Mesendoderm (in vitro differentiated cells): ENCODE results near the gene KRTAP10-4.

Experiments used
- DNase-seq: peaks from one replicate; pipeline ENCODE4 v3.0.0; 2013
- H2AK5ac ChIP-seq: 2 replicates; pipeline ENCODE4 v1.6.1; 2013; ENCODE audit warnings: low read length, inconsistent platforms
- H2BK120ac ChIP-seq: 2 replicates; pipeline ENCODE4 v1.6.1; 2013; ENCODE audit warnings: low read depth, mild to moderate bottlenecking, low read length, moderate library complexity, mixed read lengths
- H2BK15ac ChIP-seq: replicated peaks from 2 replicates; pipeline ENCODE4 v1.6.1; 2013; ENCODE audit warnings: low read depth, mild to moderate bottlenecking, moderate library complexity
- H2BK5ac ChIP-seq: 2 replicates; pipeline ENCODE4 v1.6.1; 2013; ENCODE audit warnings: low read length, inconsistent platforms
- H3K18ac ChIP-seq: 2 replicates; pipeline ENCODE4 v1.6.1; 2013; ENCODE audit warnings: mild to moderate bottlenecking, low read length, mixed read lengths
- H3K23ac ChIP-seq: one replicate; pipeline ENCODE4 v1.6.1; 2013; ENCODE audit warnings: low read length
- H3K27ac ChIP-seq: 2 replicates; pipeline ENCODE4 v1.5.1; 2013; ENCODE audit warnings: low read depth, mild to moderate bottlenecking, inconsistent platforms, low read length, moderate library complexity
- H3K27me3 ChIP-seq: 2 replicates; pipeline ENCODE4 v1.6.1; 2013; ENCODE audit warnings: low read length, control low read depth, mild to moderate bottlenecking, inconsistent platforms; ENCODE audit not compliant: insufficient read depth, poor library complexity
- H3K36me3 ChIP-seq: 2 replicates; pipeline ENCODE4 v1.6.1; 2013; ENCODE audit warnings: low read length, inconsistent platforms; ENCODE audit not compliant: control insufficient read depth, insufficient read depth
- H3K4ac ChIP-seq: one replicate; pipeline ENCODE4 v1.6.1; 2013; ENCODE audit warnings: low read depth, mild to moderate bottlenecking, low read length, moderate library complexity
- H3K4me1 ChIP-seq: 2 replicates; pipeline ENCODE4 v1.6.1; 2013; ENCODE audit warnings: low read depth, low read length, inconsistent platforms; ENCODE audit not compliant: control insufficient read depth
- H3K4me2 ChIP-seq: 2 replicates; pipeline ENCODE4 v1.6.1; 2013; ENCODE audit warnings: low read length
- H3K4me3 ChIP-seq: 2 replicates; pipeline ENCODE4 v1.5.1; 2013; ENCODE audit warnings: mild to moderate bottlenecking, low read length
- H3K56ac ChIP-seq: one replicate; pipeline ENCODE4 v1.6.1; 2013; ENCODE audit warnings: low read length
- H3K79me1 ChIP-seq: 2 replicates; pipeline ENCODE4 v1.6.1; 2013; ENCODE audit warnings: low read length, inconsistent platforms
- H3K79me2 ChIP-seq: 2 replicates; pipeline ENCODE4 v1.6.1; 2013; ENCODE audit warnings: mild to moderate bottlenecking, low read length; ENCODE audit not compliant: control insufficient read depth, insufficient read depth
- H3K9ac ChIP-seq: 2 replicates; pipeline ENCODE4 v1.6.1; 2013; ENCODE audit warnings: low read length, inconsistent platforms
- H4K5ac ChIP-seq: one replicate; pipeline ENCODE4 v1.6.1; 2013; ENCODE audit warnings: low read length
- H4K8ac ChIP-seq: one replicate; pipeline ENCODE4 v1.6.1; 2013; ENCODE audit warnings: low read depth, mild to moderate bottlenecking, control low read depth, low read length, moderate library complexity
- WGBS: extraction: QIAGEN DNeasy Blood & Tissue Kit; methylation state at CpG from one replicate; pipeline ENCODE4 v1.1.7; 2013; ENCODE audit warnings: low lambda C conversion rate, missing lambda C conversion rate; ENCODE audit not compliant: insufficient coverage; ENCODE audit errors: extremely low coverage; 5-methylcytosine and 5-hydroxymethylcytosine counted together

The KRTAP10-4 gene

GRCh38 chr21:44581158-44581557, 7.6 kb downstream of the KRTAP10-4 start:
- DNase-seq: no peak
- Histone ChIP-seq H3K79me2 (no peaks in the 10 kb centered on the region), H3K4me3 (no peak overlapping the region), H3K79me1 (no peaks in the 10 kb centered on the region), H3K23ac (no peak overlapping the region), H2BK120ac (no peak overlapping the region), H3K4me2 (no peak overlapping the region), H3K9ac (no peak overlapping the region), H3K18ac (no peak overlapping the region), H3K36me3 (no peaks in the 10 kb centered on the region), H2AK5ac (no peak overlapping the region), H2BK5ac (no peak overlapping the region), H3K27ac (no peak overlapping the region), H3K4ac (no peak overlapping the region), H4K5ac (no peak overlapping the region), H4K8ac (no peak overlapping the region), H3K56ac (no peak overlapping the region), H3K27me3 (no peaks in the 10 kb centered on the region), H3K4me1 (no peaks in the 10 kb centered on the region), H2BK15ac (no peak overlapping the region)
- WGBS: no CpG with 5 or more reads among the region's 3 CpGs

- no peak for DNase-seq
- H3K79me2 ChIP-seq: no peaks in the 10 kb centered on the region
- no peaks in the 10 kb centered on the region for H3K27me3 ChIP-seq
- no peaks in the 10 kb centered on the region for H3K4me1 ChIP-seq
- no peak overlapping the region for H2BK120ac ChIP-seq
- no CpG with 5 or more reads among the region's 15 CpGs for WGBS
- no peak overlapping the region for H3K4me3 ChIP-seq
- no peak overlapping the region for H4K8ac ChIP-seq
- no peak overlapping the region for H3K27ac ChIP-seq
- H2BK5ac ChIP-seq: no peak overlapping the region
- H3K56ac ChIP-seq: no peak overlapping the region
- no peak overlapping the region for H3K4me2 ChIP-seq
- no peak overlapping the region for H2BK15ac ChIP-seq
- H3K36me3 ChIP-seq: no peaks in the 10 kb centered on the region
- H2AK5ac ChIP-seq: no peak overlapping the region
- no peak overlapping the region for H3K9ac ChIP-seq
- no peak overlapping the region for H4K5ac ChIP-seq
- H3K23ac ChIP-seq: no peak overlapping the region
- no peak overlapping the region for H3K18ac ChIP-seq
- H3K79me1 ChIP-seq: no peaks in the 10 kb centered on the region
- no peak overlapping the region for H3K4ac ChIP-seq
Measured at GRCh38 chr21:44582055-44582454, 8.5 kb downstream of the KRTAP10-4 start.

DNA sequence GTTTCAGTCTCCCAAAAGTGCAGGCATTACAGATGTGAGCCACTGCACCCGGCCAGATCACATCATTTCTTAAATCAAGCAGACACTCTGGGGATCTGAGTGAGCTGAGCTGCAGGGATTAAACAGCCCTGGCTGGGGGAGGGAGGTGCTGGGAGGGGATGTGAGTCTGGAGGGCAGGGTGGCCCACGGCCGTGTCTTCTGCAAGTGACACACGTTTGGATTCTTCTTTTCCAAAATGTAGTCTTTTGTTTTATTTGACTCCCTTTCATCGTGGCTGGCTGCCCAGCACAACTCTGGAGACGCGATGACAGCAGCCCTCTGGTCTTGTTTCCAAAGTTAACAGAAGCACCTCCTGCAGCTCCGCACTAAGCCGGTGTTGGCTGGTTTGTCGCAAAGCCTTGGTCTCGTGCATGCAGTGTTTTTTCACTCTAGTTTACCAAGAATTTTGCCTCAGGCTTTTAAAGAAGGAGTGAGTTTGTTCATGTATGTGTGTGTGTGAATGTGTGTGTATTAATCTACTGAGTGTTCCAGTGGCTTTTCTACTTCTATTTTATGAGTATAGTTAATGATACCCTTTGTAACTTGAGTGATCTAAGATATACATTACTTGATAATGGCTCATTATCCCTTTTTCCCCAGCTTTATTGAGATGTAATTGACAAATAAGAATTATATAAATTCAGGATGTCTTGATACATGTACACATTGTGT, 9.7 kb downstream of the KRTAP10-4 start:
- Histone ChIP-seq H3K27ac (no peak overlapping the region), H3K56ac (no peak overlapping the region), H3K4me2 (no peak overlapping the region), H2BK5ac (no peak overlapping the region), H4K5ac (no peak overlapping the region), H3K4me1 (no peaks in the 10 kb centered on the region), H3K4ac (no peak overlapping the region), H3K36me3 (no peaks in the 10 kb centered on the region), H3K27me3 (no peaks in the 10 kb centered on the region), H2AK5ac (no peak overlapping the region), H3K23ac (no peak overlapping the region), H3K9ac (no peak overlapping the region), H3K79me2 (no peaks in the 10 kb centered on the region), H3K18ac (no peak overlapping the region), H2BK120ac (no peak overlapping the region), H2BK15ac (no peak overlapping the region), H3K79me1 (no peaks in the 10 kb centered on the region), H3K4me3 (no peak overlapping the region), H4K8ac (no peak overlapping the region)
- WGBS: no CpG with 5 or more reads among the region's 11 CpGs
- no peak for DNase-seq

GRCh38 chr21:44583800-44584147, 10.2 kb downstream of the KRTAP10-4 start:
- H4K8ac ChIP-seq: no peak overlapping the region
- H3K18ac ChIP-seq: no peak overlapping the region
- no peak overlapping the region for H3K4me3 ChIP-seq
- no peak overlapping the region for H3K9ac ChIP-seq
- no peaks in the 10 kb centered on the region for H3K4me1 ChIP-seq
- no peak overlapping the region for H3K4me2 ChIP-seq
- no peak for DNase-seq
- no peak overlapping the region for H3K23ac ChIP-seq
- H3K36me3 ChIP-seq: no peaks in the 10 kb centered on the region
- H2BK15ac ChIP-seq: no peak overlapping the region
- no CpG with 5 or more reads among the region's 6 CpGs for WGBS
- H3K27me3 ChIP-seq: no peaks in the 10 kb centered on the region
- no peak overlapping the region for H2BK120ac ChIP-seq
- H3K79me2 ChIP-seq: no peaks in the 10 kb centered on the region
- H3K27ac ChIP-seq: no peak overlapping the region
- H4K5ac ChIP-seq: no peak overlapping the region
- no peak overlapping the region for H2AK5ac ChIP-seq
- H3K4ac ChIP-seq: no peak overlapping the region
- no peak overlapping the region for H3K56ac ChIP-seq
- H3K79me1 ChIP-seq: no peaks in the 10 kb centered on the region
- H2BK5ac ChIP-seq: no peak overlapping the region

GRCh38 chr21:44585892-44586291, 12.4 kb downstream of the KRTAP10-4 start:
- Histone ChIP-seq H3K23ac (no peak overlapping the region), H2BK15ac (no peak overlapping the region), H3K27me3 (no peaks in the 10 kb centered on the region), H3K4me1 (no peaks in the 10 kb centered on the region), H3K18ac (no peak overlapping the region), H3K36me3 (no peaks in the 10 kb centered on the region), H3K4ac (no peak overlapping the region), H3K56ac (no peak overlapping the region), H4K5ac (no peak overlapping the region), H3K27ac (no peak overlapping the region), H3K4me3 (no peak overlapping the region), H2AK5ac (no peak overlapping the region), H3K9ac (no peak overlapping the region), H4K8ac (no peak overlapping the region), H2BK120ac (no peak overlapping the region), H2BK5ac (no peak overlapping the region), H3K4me2 (no peak overlapping the region), H3K79me1 (no peaks in the 10 kb centered on the region), H3K79me2 (no peaks in the 10 kb centered on the region)
- WGBS: no CpG with 5 or more reads among the region's 3 CpGs
- DNase-seq: no peak

DNA sequence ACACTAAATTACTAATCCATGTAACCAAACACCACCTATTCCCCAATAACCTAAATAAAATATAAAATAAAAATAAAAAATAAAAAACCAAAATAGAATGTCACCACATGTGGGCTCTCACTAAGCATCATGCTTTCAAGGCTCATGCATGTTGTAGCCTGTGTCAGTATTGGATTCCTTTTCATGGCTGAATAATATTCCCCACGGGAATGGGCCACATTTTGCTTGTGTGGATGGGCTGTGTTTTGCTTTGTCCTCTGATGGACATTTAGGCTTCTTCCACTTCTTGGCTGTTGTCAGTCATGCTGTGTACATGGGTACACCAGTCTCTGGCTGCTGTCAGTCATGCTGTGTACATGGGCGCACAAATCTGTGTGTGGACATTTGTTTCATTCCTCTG, 15.6 kb downstream of the KRTAP10-4 start:
- no peak overlapping the region for H2BK120ac ChIP-seq
- WGBS: no CpG with 5 or more reads among the region's 2 CpGs
- no peak overlapping the region for H3K4me2 ChIP-seq
- no peak overlapping the region for H3K56ac ChIP-seq
- H4K5ac ChIP-seq: no peak overlapping the region
- H3K9ac ChIP-seq: no peak overlapping the region
- H3K36me3 ChIP-seq: no peaks in the 10 kb centered on the region
- H3K4ac ChIP-seq: no peak overlapping the region
- H2BK5ac ChIP-seq: no peak overlapping the region
- peaks cover 4% of the 10 kb centered on the region for H3K4me1 ChIP-seq
- no peak overlapping the region for H2AK5ac ChIP-seq
- no peaks in the 10 kb centered on the region for H3K79me1 ChIP-seq
- H3K79me2 ChIP-seq: no peaks in the 10 kb centered on the region
- H3K27me3 ChIP-seq: no peaks in the 10 kb centered on the region
- H3K18ac ChIP-seq: no peak overlapping the region
- no peak overlapping the region for H3K4me3 ChIP-seq
- H4K8ac ChIP-seq: no peak overlapping the region
- no peak overlapping the region for H2BK15ac ChIP-seq
- no peak for DNase-seq
- H3K27ac ChIP-seq: no peak overlapping the region
- H3K23ac ChIP-seq: no peak overlapping the region
